MM.1S (cell line): ENCODE measurements around the gene PCGF6.

Experiments used
- DNase-seq: peaks from one replicate; pipeline ENCODE4 v3.0.0-alpha.2; 2015
- H2AFZ ChIP-seq: fragments of 300-600 bp; sonication (generic); 2 replicates; pipeline ENCODE4 v1.6.0; 2016; ENCODE audit warnings: antibody characterized with exemption, low read length
- H3F3A ChIP-seq: fragments of 300-600 bp; sonication (generic); 2 replicates; pipeline ENCODE4 v1.6.1; 2016; ENCODE audit warnings: mild to moderate bottlenecking, antibody characterized with exemption, low read length, moderate library complexity, mixed read lengths; ENCODE audit not compliant: insufficient read depth
- H3K27ac ChIP-seq: fragments of 300-600 bp; sonication (generic); 2 replicates; pipeline ENCODE4 v1.5.1; 2016; ENCODE audit warnings: mild to moderate bottlenecking, low read length
- H3K27me3 ChIP-seq: fragments of 300-600 bp; sonication (generic); replicated peaks from 2 replicates; pipeline ENCODE4 v1.6.0; 2016; ENCODE audit warnings: low read length; ENCODE audit not compliant: insufficient read depth
- H3K36me3 ChIP-seq: fragments of 300-600 bp; sonication (generic); replicated peaks from 2 replicates; pipeline ENCODE4 v1.6.1; 2016; ENCODE audit warnings: mild to moderate bottlenecking, low read length, mixed read lengths; ENCODE audit not compliant: insufficient read depth
- H3K4me1 ChIP-seq: fragments of 300-600 bp; sonication (generic); 2 replicates; pipeline ENCODE4 v1.6.1; 2016; ENCODE audit warnings: low read length, mixed read lengths
- H3K4me2 ChIP-seq: fragments of 300-600 bp; sonication (generic); 2 replicates; pipeline ENCODE4 v1.6.0; 2016; ENCODE audit warnings: low read depth, low read length
- H3K4me3 ChIP-seq: fragments of 300-600 bp; sonication (generic); 2 replicates; pipeline ENCODE4 v1.5.1; 2016; ENCODE audit warnings: low read length, mixed read lengths
- H3K79me2 ChIP-seq: fragments of 300-600 bp; sonication (generic); 2 replicates; pipeline ENCODE4 v1.6.1; 2016; ENCODE audit warnings: mixed run types, low read length, mixed read lengths
- H3K9ac ChIP-seq: fragments of 300-600 bp; sonication (generic); 2 replicates; pipeline ENCODE4 v1.6.1; 2016; ENCODE audit warnings: low read length, mixed read lengths
- H3K9me2 ChIP-seq: fragments of 300-600 bp; sonication (generic); replicated peaks from 2 replicates; pipeline ENCODE4 v1.6.1; 2016; ENCODE audit warnings: mild to moderate bottlenecking, low read length, mixed read lengths; ENCODE audit not compliant: insufficient read depth
- H3K9me3 ChIP-seq: fragments of 300-600 bp; sonication (generic); replicated peaks from 2 replicates; pipeline ENCODE4 v1.6.1; 2016; ENCODE audit warnings: mild to moderate bottlenecking, low read length, mixed read lengths; ENCODE audit not compliant: insufficient read depth
- H4K20me1 ChIP-seq: fragments of 300-600 bp; sonication (generic); 2 replicates; pipeline ENCODE4 v1.6.1; 2016; ENCODE audit warnings: mild to moderate bottlenecking, low read length, moderate library complexity, mixed read lengths; ENCODE audit not compliant: insufficient read depth
- CTCF ChIP-seq: fragments of 300-600 bp; sonication (generic); IDR thresholded peaks from 2 replicates; pipeline ENCODE4 v1.5.1; 2016; ENCODE audit warnings: antibody characterized with exemption, low read length, mixed read lengths
- EZH2 ChIP-seq: fragments of 300-600 bp; sonication (generic); optimal IDR thresholded peaks from 2 replicates; pipeline ENCODE3; 2017; ENCODE audit warnings: low read depth, mild to moderate bottlenecking, antibody characterized with exemption, low read length, mixed read lengths
- EZH2phosphoT487 ChIP-seq: fragments of 300-600 bp; sonication (generic); IDR thresholded peaks from 2 replicates; pipeline ENCODE4 v1.6.1; 2018; ENCODE audit warnings: antibody characterized with exemption, low read length

PCGF6 gene

GRCh38 chr10:103257812-103258211 lies 93.1 kb downstream of the PCGF6 start:
- TF ChIP-seq EZH2 = no peak
- TF ChIP-seq EZH2phosphoT487 = no peak
- TF ChIP-seq CTCF = no peak
- no peak overlapping the region for H2AFZ ChIP-seq
- H3K79me2 ChIP-seq = no peaks in the 10 kb centered on the region
- no peak overlapping the region for H3K27ac ChIP-seq
- H3K4me3 ChIP-seq = no peak overlapping the region
- no peaks in the 10 kb centered on the region for H3K9me2 ChIP-seq
- no peaks in the 10 kb centered on the region for H4K20me1 ChIP-seq
- H3K9me3 ChIP-seq = no peaks in the 10 kb centered on the region
- H3K4me1 ChIP-seq = no peaks in the 10 kb centered on the region
- H3K9ac ChIP-seq = no peak overlapping the region
- H3K36me3 ChIP-seq = no peaks in the 10 kb centered on the region
- no peak overlapping the region for H3K4me2 ChIP-seq
- no peaks in the 10 kb centered on the region for H3K27me3 ChIP-seq
- DNase-seq = no peak
- no peaks in the 10 kb centered on the region for H3F3A ChIP-seq

GRCh38 chr10:103256613-103257012 lies 94.3 kb downstream of the PCGF6 start:
- Histone ChIP-seq H3K9me2 (no peaks in the 10 kb centered on the region), H3K4me2 (no peak overlapping the region), H2AFZ (no peak overlapping the region), H3K4me3 (no peak overlapping the region), H3F3A (no peaks in the 10 kb centered on the region), H3K27me3 (no peaks in the 10 kb centered on the region), H3K9me3 (no peaks in the 10 kb centered on the region), H4K20me1 (no peaks in the 10 kb centered on the region), H3K36me3 (no peaks in the 10 kb centered on the region), H3K4me1 (no peaks in the 10 kb centered on the region), H3K79me2 (no peaks in the 10 kb centered on the region), H3K9ac (no peak overlapping the region), H3K27ac (no peak overlapping the region)
- TF ChIP-seq EZH2phosphoT487 = no peak
- no peak for TF ChIP-seq EZH2
- TF ChIP-seq CTCF = no peak
- no peak for DNase-seq

- Histone ChIP-seq H3K36me3 (no peaks in the 10 kb centered on the region), H4K20me1 (no peaks in the 10 kb centered on the region), H3K9me3 (no peaks in the 10 kb centered on the region), H3F3A (no peaks in the 10 kb centered on the region), H3K27me3 (no peaks in the 10 kb centered on the region), H3K79me2 (no peaks in the 10 kb centered on the region), H3K4me2 (no peak overlapping the region), H3K27ac (no peak overlapping the region), H3K9me2 (no peaks in the 10 kb centered on the region), H3K9ac (no peak overlapping the region), H3K4me3 (no peak overlapping the region), H2AFZ (no peak overlapping the region), H3K4me1 (no peaks in the 10 kb centered on the region)
- TF ChIP-seq EZH2 (no peak), CTCF (no peak)
- no peak for DNase-seq
These were observed 96.2 kb downstream of the PCGF6 start for GRCh38 chr10:103254538-103255325.
